ENCODE data around the gene ALOXE3. TPM values are rescaled to one million over a fixed set of nuclear protein-coding genes. Genes with fewer than 3 reads are reported as not detected.
A peak's percentile ranks its signal among the peaks of the same experiment; 100 is the strongest.

Gene ALOXE3
- total RNA-seq, 2 donors from 2014 or later = 0.20 TPM; not detected in 1

- no peaks in the 10 kb centered on the region for H3K27me3 ChIP-seq
Measured at GRCh38 chr17:8122924-8123694, 4.8 kb upstream of the ALOXE3 start.

GRCh38 chr17:8122422-8122923 lies 4.2 kb upstream of the ALOXE3 start:
- TF ChIP-seq CTCF (IDR thresholded peaks at IDR 0.05) = no peak
- peak overlapping the region; percentile 38 to 63 for H3K4me3 ChIP-seq
- no peaks in the 10 kb centered on the region for H3K36me3 ChIP-seq
- no peaks in the 10 kb centered on the region for H3K27me3 ChIP-seq
- H3K4me1 ChIP-seq = peaks cover 0 to 81% of the 10 kb centered on the region in 2 donors
- H3K9me3 ChIP-seq = no peaks in the 10 kb centered on the region
- H3K27ac ChIP-seq = peak overlapping the region; percentile 46 to 71
- DNase-seq (ENCODE audit: low spot score) = no peak

More at GRCh38 chr17:8122924-8123694, 4.8 kb upstream of the ALOXE3 start:
- peak overlapping the region; percentile 38 to 63 for H3K4me3 ChIP-seq
- H3K36me3 ChIP-seq = no peaks in the 10 kb centered on the region
- peak overlapping the region; percentile 46 to 71 for H3K27ac ChIP-seq
- H3K9me3 ChIP-seq = no peaks in the 10 kb centered on the region
- H3K4me1 ChIP-seq = peaks cover 0 to 75% of the 10 kb centered on the region in 2 donors
- TF ChIP-seq CTCF (IDR thresholded peaks at IDR 0.05) = no peak
- no peak for DNase-seq (ENCODE audit: low spot score)

GRCh38 chr17:8121681-8122421 lies 3.5 kb upstream of the ALOXE3 start:
- H3K27me3 ChIP-seq = no peaks in the 10 kb centered on the region
- peaks cover 0 to 79% of the 10 kb centered on the region in 2 donors for H3K4me1 ChIP-seq
- no peaks in the 10 kb centered on the region for H3K9me3 ChIP-seq
- no peak for DNase-seq (ENCODE audit: low spot score)
- peak; percentile 35 to 76 for TF ChIP-seq CTCF (IDR thresholded peaks at IDR 0.05)
- H3K27ac ChIP-seq = peak overlapping the region; percentile 46 to 71
- H3K36me3 ChIP-seq = no peaks in the 10 kb centered on the region
- H3K4me3 ChIP-seq = peak overlapping the region; percentile 38 to 63

GRCh38 chr17:8121407-8121680 lies 3.0 kb upstream of the ALOXE3 start:
- DNase-seq (ENCODE audit: low spot score) = no peak
- Histone ChIP-seq H3K27ac (peak overlapping the region; percentile 46 to 71), H3K4me3 (peak overlapping the region; percentile 38 to 63), H3K4me1 (peaks cover 0 to 76% of the 10 kb centered on the region in 2 donors), H3K9me3 (no peaks in the 10 kb centered on the region), H3K36me3 (no peaks in the 10 kb centered on the region), H3K27me3 (no peaks in the 10 kb centered on the region)
- TF ChIP-seq CTCF (IDR thresholded peaks at IDR 0.05) = no peak

GRCh38 chr17:8120520-8121406 lies 2.4 kb upstream of the ALOXE3 start:
- Histone ChIP-seq H3K27ac (peak overlapping the region; percentile 80 to 88), H3K4me1 (peaks cover 0 to 70% of the 10 kb centered on the region in 2 donors), H3K4me3 (peak overlapping the region; percentile 38 to 63), H3K9me3 (no peaks in the 10 kb centered on the region), H3K27me3 (no peaks in the 10 kb centered on the region), H3K36me3 (no peaks in the 10 kb centered on the region)
- TF ChIP-seq CTCF (IDR thresholded peaks at IDR 0.05) = peak in 1 of 2 donors; percentile 30
- DNase-seq (ENCODE audit: low spot score) = no peak
